Stimulated activated CD8-positive, alpha-beta memory T cell treated with anti-CD3 and anti-CD28 coated beads, Interleukin-15, amount 100 ng/mL, for 4 hours (primary cell): ENCODE measurements around the gene ABR.

Source experiments
- DNase-seq, 2 donors: peaks; one replicate each; pipeline ENCODE4 v3.0.0-alpha.2; 2020; ENCODE audit warnings: low read depth in 2 of 2

Gene ABR

GRCh38 chr17:1179818-1180742 is at the start of gene ABR:
TSS of gene ABR (minus strand) at chr17:1179981. CDS start at chr17:1179727, 254 bp downstream.
- peak in 1 of 2 donors; percentile 49 for DNase-seq

- DNase-seq, result peak; percentile 15 to 27
Measured at GRCh38 chr17:1229349-1229899, 49.6 kb upstream of the ABR start.

GRCh38 chr17:1228781-1229348 is 49.1 kb upstream of the ABR start:
- DNase-seq, result no peak

GRCh38 chr17:1227917-1228780 is 48.4 kb upstream of the ABR start:
- DNase-seq, result no peak

GRCh38 chr17:1227365-1227764 is 47.6 kb upstream of the ABR start:
- no peak for DNase-seq

GRCh38 chr17:1226308-1226707 is 46.5 kb upstream of the ABR start:
- DNase-seq, result no peak

GRCh38 chr17:1224330-1224729 is 44.5 kb upstream of the ABR start:
- DNase-seq, result no peak

- DNase-seq, result no peak
Measured at GRCh38 chr17:1223662-1224061, 43.9 kb upstream of the ABR start.

GRCh38 chr17:1222321-1222720 is 42.5 kb upstream of the ABR start:
- DNase-seq, result no peak

GRCh38 chr17:1221209-1221608 is 41.4 kb upstream of the ABR start:
- no peak for DNase-seq

- no peak for DNase-seq
Measured at GRCh38 chr17:1220346-1220745, 40.6 kb upstream of the ABR start.

GRCh38 chr17:1217089-1217385 is 37.3 kb upstream of the ABR start:
- no peak for DNase-seq

GRCh38 chr17:1216217-1217088 is 36.7 kb upstream of the ABR start:
- no peak for DNase-seq

- no peak for DNase-seq
Measured at GRCh38 chr17:1212946-1213345, 33.2 kb upstream of the ABR start.

GRCh38 chr17:1211287-1211686 is 31.5 kb upstream of the ABR start:
- no peak for DNase-seq

GRCh38 chr17:1208966-1209365 is 29.2 kb upstream of the ABR start:
- DNase-seq, result no peak

GRCh38 chr17:1206026-1206777 is 26.4 kb upstream of the ABR start:
- DNase-seq, result no peak

GRCh38 chr17:1203967-1204291 is 24.1 kb upstream of the ABR start:
- DNase-seq, result no peak

- DNase-seq, result peak in 1 of 2 donors; percentile 37
Measured at GRCh38 chr17:1203111-1203966, 23.6 kb upstream of the ABR start.

GRCh38 chr17:1202291-1202690 is 22.5 kb upstream of the ABR start:
- no peak for DNase-seq
